ENCODE results near the gene CMC2.

DNA sequence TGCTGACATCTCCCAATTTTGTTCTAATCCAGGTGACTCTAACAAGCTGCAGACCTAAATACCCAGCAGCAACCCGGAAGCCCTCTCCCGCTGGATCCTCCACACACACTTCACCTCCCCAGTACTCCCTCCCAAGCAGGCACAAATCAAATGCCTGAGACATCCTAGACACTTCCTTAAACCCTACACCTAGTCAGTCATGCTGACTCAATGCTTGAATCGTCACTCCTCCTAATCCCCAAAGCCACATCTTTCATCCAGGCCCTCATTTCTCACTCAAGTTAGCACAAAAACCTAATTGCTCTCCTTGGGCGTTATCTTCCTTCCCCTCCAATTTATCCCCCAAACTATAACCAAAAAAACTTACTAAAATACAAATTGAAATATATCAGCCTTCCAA, 32.7 kb downstream of the CMC2 start:
- TF ChIP-seq, protein P1, sequence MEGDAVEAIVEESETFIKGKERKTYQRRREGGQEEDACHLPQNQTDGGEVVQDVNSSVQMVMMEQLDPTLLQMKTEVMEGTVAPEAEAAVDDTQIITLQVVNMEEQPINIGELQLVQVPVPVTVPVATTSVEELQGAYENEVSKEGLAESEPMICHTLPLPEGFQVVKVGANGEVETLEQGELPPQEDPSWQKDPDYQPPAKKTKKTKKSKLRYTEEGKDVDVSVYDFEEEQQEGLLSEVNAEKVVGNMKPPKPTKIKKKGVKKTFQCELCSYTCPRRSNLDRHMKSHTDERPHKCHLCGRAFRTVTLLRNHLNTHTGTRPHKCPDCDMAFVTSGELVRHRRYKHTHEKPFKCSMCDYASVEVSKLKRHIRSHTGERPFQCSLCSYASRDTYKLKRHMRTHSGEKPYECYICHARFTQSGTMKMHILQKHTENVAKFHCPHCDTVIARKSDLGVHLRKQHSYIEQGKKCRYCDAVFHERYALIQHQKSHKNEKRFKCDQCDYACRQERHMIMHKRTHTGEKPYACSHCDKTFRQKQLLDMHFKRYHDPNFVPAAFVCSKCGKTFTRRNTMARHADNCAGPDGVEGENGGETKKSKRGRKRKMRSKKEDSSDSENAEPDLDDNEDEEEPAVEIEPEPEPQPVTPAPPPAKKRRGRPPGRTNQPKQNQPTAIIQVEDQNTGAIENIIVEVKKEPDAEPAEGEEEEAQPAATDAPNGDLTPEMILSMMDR (IDR thresholded peaks at IDR 0.05; ENCODE audit: insufficient read depth, low read length, poor library complexity, severe bottlenecking), result no peak
- TF ChIP-seq EZH2phosphoT487 (conservative IDR thresholded peaks at IDR 0.05; ENCODE audit: low read length), result no peak

Measured in SU-DHL-6 (cell line).